Measurements from ENCODE around the gene LDAH. TPM values are rescaled to one million over a fixed set of nuclear protein-coding genes. Genes with fewer than 3 reads are reported as not detected.

Gene LDAH
- total and polyA plus RNA-seq, 10 of the 15 experiments (the other 5 are each of a cell fraction or from before 2014, with no cell fraction given), result 17.9 to 44.7 (median 30.0) TPM

GRCh38 chr2:20822535-20823490 lies at the start of gene LDAH (continued):
- TF ChIP-seq PKNOX1 (IDR thresholded peaks at IDR 0.05) (peak; percentile 42; the same call in 1 of the 2 replicates), ZBTB33 (IDR thresholded peaks at IDR 0.05) (no peak), BHLHE40 (IDR thresholded peaks at IDR 0.05; ENCODE audit: borderline replicate concordance in 1 of 2, low read depth in 2 of 2, low read length in 1 of 2) (peak; percentile 100), GATAD2B (conservative IDR thresholded peaks at IDR 0.05; ENCODE audit: low read depth) (peak; percentile 85; the same call in 1 of the 2 replicates), BCL3 (IDR thresholded peaks at IDR 0.05; ENCODE audit: borderline replicate concordance, insufficient read depth, low read depth, low read length, poor library complexity, severe bottlenecking) (no peak), ZBTB11 (CRISPR knock-in tag; IDR thresholded peaks at IDR 0.05) (0 out of 2 replicates have a peak, but pooled peaks have one; percentile 20), SPI1 (IDR thresholded peaks at IDR 0.05; ENCODE audit: borderline replicate concordance, insufficient read depth, low read depth, low read length) (peak; percentile 35; the same call in 1 of the 2 replicates), SRF (IDR thresholded peaks at IDR 0.05; ENCODE audit: low read depth in 2 of 2, low read length in 2 of 2) (peak in 1 of 2 experiments; percentile 91; a peak in 2 of 4 replicates), ESRRA (IDR thresholded peaks at IDR 0.05; ENCODE audit: low read length) (peak; percentile 34; the same call in 1 of the 2 replicates), SREBF1 (IDR thresholded peaks at IDR 0.05; ENCODE audit: low read length) (0 out of 2 replicates have a peak, but pooled peaks have one; percentile 42), TARDBP (IDR thresholded peaks at IDR 0.05; ENCODE audit: borderline replicate concordance) (peak; percentile 77; the same call in 1 of the 2 replicates), ATF7 (IDR thresholded peaks at IDR 0.05; ENCODE audit: low read depth) (peak; percentile 97), LARP7 (IDR thresholded peaks at IDR 0.05) (peak; percentile 49), TCF3 (IDR thresholded peaks at IDR 0.05; ENCODE audit: borderline replicate concordance, insufficient read depth, low read depth, low read length) (peak; percentile 94), EED (IDR thresholded peaks at IDR 0.05; ENCODE audit: low read depth) (peak; percentile 54)

Data from GM12878 (cell line).